HL-60 (cell line): ENCODE results near the gene PLEKHA5.

Experiments
- GABPA ChIP-seq: IDR thresholded peaks from 2 replicates; pipeline ENCODE4 v1.6.1; 2012; ENCODE audit warnings: low read depth
- TF ChIP-seq, protein P1 (sequence below): IDR thresholded peaks from one replicate; pipeline ENCODE4 v1.5.1; 2011; ENCODE audit warnings: low read length, control low read depth, inconsistent platforms; ENCODE audit not compliant: insufficient read depth

DNA sequence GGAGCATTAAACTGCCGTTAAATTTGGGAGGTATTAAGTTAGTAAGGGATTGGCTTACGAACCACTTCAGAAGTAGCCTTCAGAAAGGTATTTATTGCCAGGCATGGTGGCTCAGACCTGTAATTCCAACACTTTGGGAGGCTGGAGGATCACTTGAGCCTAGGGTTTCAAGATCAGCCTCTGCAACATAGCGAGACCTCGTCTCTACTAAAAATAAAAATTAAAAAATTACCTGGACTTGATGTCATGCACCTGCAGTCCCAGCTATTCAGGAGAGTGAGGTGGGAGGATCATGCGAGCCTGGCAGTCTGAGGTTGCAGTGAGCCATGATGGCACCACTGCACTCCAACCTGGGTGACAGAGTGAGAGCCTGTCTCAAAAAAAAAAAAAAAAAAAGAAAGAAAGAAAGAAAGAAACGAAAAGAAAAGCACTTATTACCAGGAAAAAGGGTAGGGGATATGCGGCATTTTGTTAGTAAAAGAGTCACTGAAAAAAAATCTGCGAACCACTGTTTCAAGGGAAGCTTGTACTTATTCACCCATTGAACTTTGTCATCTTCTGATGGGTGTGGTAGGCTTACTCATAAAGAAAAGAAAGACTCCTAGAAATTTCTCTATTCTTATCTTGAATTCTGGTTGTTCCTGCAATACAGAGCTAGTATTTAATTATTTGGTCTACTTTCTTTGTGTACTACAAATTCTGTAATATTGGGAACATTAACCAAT is 33.6 kb upstream of the PLEKHA5 start:
- no peak for TF ChIP-seq GABPA
- TF ChIP-seq, protein P1, sequence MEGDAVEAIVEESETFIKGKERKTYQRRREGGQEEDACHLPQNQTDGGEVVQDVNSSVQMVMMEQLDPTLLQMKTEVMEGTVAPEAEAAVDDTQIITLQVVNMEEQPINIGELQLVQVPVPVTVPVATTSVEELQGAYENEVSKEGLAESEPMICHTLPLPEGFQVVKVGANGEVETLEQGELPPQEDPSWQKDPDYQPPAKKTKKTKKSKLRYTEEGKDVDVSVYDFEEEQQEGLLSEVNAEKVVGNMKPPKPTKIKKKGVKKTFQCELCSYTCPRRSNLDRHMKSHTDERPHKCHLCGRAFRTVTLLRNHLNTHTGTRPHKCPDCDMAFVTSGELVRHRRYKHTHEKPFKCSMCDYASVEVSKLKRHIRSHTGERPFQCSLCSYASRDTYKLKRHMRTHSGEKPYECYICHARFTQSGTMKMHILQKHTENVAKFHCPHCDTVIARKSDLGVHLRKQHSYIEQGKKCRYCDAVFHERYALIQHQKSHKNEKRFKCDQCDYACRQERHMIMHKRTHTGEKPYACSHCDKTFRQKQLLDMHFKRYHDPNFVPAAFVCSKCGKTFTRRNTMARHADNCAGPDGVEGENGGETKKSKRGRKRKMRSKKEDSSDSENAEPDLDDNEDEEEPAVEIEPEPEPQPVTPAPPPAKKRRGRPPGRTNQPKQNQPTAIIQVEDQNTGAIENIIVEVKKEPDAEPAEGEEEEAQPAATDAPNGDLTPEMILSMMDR: no peak
